Measurements from ENCODE around the gene SLC38A2.

DNA sequence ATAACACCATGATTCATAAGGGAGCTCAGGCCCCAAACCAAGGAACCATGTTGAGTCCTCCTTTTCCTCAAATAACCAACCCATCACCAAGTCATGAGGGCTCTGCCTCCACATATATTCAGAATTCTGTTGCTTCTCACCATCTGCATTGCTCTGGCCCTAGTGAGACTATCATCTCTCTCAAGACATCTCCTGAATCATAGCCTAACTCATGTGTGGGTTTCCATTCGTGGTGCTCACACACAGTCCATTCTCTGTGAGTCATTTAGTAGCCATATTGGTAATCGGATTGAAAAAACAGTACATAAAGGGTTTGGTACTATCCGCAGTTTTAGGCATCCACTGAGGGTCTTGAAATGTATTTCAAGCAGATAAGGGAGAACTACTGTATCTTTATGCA lies 5.1 kb upstream of the SLC38A2 start:
- TF ChIP-seq ZNF10 (tag by site-specific recombination; IDR thresholded peaks at IDR 0.05), result no peak
- no peak for TF ChIP-seq SP2 (tag by site-specific recombination; IDR thresholded peaks at IDR 0.05)
- TF ChIP-seq, protein P1, sequence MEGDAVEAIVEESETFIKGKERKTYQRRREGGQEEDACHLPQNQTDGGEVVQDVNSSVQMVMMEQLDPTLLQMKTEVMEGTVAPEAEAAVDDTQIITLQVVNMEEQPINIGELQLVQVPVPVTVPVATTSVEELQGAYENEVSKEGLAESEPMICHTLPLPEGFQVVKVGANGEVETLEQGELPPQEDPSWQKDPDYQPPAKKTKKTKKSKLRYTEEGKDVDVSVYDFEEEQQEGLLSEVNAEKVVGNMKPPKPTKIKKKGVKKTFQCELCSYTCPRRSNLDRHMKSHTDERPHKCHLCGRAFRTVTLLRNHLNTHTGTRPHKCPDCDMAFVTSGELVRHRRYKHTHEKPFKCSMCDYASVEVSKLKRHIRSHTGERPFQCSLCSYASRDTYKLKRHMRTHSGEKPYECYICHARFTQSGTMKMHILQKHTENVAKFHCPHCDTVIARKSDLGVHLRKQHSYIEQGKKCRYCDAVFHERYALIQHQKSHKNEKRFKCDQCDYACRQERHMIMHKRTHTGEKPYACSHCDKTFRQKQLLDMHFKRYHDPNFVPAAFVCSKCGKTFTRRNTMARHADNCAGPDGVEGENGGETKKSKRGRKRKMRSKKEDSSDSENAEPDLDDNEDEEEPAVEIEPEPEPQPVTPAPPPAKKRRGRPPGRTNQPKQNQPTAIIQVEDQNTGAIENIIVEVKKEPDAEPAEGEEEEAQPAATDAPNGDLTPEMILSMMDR (tag by site-specific recombination; IDR thresholded peaks at IDR 0.05), result no peak
- no peak for TF ChIP-seq ZNF133 (tag by site-specific recombination; IDR thresholded peaks at IDR 0.05)
- TF ChIP-seq ZNF548 (tag by site-specific recombination; IDR thresholded peaks at IDR 0.05), result no peak
- no peak for TF ChIP-seq ELK4 (IDR thresholded peaks at IDR 0.05; ENCODE audit: borderline replicate concordance, low read depth, low read length)
- no peak for TF ChIP-seq ZBTB7A (tag by site-specific recombination; IDR thresholded peaks at IDR 0.05; ENCODE audit: low read depth)
- no peak for TF ChIP-seq ZNF350 (tag by site-specific recombination; IDR thresholded peaks at IDR 0.05)
- no peak for TF ChIP-seq ZNF311 (tag by site-specific recombination; IDR thresholded peaks at IDR 0.05; ENCODE audit: borderline replicate concordance)
